ENCODE results near the gene TMEM259.

Gene TMEM259

DNA sequence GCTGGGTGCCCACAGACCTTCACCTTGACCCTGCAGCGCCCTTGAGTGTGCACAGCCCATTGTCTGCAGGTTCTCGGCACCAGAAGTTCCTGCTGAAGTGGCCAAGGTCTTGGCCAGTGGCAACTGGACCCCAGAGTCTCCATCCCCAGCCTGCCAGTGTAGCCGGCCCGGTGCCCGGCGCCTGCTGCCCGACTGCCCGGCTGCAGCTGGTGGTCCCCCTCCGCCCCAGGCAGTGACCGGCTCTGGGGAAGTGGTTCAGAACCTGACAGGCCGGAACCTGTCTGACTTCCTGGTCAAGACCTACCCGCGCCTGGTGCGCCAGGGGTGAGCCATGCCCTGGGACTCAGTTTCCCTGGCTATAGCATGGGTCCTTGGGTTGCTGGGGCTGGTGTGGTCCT is 34.1 kb upstream of the TMEM259 start:
- no peak for DNase-seq

DNA sequence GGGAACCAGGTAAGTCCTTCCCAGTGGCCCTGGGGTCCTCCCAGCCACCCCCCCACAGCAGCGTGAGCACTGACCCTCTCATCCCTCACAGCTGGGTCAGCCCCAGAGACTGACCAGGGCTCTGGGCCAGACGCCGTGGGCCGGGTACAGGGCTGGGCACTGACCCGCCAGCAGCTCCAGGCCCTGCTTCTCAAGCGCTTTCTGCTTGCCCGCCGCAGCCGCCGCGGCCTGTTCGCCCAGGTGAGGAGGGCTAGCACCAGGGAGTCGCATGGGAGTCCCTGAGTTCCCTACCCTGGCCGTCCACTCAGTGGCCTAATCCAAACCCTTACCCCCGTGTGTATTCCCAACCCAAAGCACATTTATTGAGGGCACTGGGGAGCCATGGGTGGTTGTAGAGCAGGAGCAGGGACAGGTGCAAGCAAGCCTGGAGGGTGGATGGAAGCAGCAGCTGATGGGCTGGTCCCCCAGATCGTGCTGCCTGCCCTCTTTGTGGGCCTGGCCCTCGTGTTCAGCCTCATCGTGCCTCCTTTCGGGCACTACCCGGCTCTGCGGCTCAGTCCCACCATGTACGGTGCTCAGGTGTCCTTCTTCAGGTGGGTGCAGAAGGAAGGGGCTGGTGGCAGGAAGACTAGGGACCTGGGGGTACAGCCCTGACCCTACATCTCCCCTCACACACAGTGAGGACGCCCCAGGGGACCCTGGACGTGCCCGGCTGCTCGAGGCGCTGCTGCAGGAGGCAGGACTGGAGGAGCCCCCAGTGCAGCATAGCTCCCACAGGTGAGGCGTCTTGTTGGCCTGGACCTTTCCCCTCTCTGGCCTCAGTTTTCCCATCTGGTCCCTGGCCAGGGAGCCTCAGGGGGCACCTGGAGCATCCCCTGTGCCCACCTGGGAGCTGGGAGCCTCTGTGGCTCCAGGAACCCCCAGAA is 33.4 kb upstream of the TMEM259 start:
- no peak for DNase-seq

DNA sequence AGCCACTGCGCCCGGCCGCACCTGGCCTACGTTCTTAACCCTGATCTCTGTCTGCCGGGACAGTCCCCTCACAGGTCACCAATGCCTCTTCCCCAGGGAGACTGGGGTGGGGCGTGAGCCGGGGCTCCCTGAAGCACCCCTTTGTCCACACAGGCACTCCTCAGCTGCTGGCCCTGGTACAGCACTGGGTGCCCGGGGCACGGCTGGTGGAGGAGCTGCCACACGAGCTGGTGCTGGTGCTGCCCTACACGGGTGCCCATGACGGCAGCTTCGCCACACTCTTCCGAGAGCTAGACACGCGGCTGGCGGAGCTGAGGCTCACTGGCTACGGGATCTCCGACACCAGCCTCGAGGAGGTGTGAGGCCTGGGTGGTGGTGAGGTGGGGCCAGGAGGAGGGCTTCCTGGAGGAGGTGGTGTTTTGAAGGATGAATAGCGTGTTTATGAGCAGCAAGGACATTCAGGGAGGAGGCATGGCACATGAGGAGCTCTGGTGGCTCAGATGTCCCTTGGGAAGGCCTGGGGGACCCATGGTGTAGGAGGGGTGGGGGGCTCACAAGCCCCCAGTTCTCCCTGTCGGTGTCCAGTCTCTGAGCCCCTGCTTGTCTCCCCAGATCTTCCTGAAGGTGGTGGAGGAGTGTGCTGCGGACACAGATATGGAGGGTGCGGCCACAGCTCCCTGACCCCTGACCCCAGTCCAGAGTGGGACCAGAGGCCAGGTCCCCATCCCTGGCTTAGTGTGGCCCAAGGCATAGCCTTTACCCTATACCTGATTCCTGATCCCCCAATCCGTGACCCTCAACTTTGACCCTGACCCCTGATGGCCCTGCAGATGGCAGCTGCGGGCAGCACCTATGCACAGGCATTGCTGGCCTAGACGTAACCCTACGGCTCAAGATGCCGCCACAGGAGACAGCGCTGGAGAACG is 32.5 kb upstream of the TMEM259 start:
- no peak for DNase-seq

DNA sequence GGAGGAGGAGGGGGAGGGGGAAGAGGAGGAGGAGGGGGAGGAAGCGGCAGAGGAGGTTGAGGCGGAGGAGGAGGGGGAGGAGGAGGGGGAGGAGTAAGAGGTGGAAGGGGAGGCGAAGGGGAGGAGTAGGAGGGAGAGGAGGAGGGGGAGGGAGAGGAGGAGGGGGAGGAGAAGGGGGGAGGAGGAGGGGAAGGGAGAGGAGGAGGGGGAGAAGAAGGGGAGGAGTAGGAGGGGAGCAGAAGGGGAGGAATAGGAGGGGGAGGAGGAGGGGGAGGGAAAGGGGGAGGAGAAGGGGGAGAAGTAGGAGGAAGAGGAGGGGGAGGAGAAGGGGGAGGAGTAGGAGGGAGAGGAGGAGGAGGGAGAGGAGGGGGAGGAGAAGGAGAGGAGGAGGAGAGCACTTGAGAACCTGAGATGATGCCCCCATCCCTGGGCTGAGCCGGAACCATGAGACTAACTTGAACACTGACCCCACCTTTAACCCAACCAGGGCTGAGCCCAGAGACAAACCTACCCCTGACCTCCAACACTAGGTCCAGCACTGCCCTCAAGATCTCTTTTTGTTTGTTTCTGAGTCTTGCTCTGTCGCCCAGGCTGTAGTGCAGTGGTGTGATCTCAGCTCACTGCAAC is 31.5 kb upstream of the TMEM259 start:
- DNase-seq: no peak

DNA sequence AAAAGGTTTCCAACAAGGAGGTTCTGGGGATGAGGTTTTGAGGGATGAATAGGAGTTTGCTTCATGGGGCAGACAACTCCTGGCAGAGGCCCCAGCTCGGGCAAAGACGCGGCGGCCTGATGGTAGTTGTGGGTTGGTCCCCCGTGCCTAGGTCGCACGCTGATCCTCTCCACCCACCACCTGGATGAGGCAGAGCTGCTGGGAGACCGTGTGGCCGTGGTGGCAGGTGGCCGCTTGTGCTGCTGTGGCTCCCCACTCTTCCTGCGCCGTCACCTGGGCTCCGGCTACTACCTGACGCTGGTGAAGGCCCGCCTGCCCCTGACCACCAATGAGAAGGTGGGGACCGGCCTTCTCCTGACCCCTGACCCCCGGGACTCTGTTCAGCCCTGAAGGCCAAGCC is 30.9 kb upstream of the TMEM259 start:
- no peak for DNase-seq

DNA sequence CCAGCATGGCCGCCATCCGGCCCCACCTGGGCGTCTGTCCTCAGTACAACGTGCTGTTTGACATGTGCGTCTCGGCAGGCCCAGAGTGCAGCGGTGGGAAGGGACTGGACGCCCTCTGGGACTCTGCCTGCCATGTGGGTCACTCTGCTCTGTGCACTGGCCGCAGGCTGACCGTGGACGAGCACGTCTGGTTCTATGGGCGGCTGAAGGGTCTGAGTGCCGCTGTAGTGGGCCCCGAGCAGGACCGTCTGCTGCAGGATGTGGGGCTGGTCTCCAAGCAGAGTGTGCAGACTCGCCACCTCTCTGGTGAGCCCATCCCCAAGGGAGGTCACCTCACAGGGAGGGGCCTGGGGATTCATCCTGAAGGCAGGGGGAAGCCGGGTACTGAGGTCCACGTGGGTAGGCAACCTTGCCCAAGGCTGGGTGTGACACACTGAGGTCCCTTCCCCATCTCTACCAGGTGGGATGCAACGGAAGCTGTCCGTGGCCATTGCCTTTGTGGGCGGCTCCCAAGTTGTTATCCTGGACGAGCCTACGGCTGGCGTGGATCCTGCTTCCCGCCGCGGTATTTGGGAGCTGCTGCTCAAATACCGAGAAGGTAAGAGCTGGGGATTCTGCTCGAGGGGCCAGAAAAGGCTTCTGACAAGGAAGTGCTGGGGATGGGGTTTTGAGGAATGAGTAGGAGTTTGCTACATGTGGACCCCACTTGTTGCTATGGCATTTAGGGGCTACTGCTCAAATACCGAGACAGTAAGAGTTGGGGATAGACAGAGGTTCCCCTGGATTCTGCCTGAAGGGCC is 30.3 kb upstream of the TMEM259 start:
- no peak for DNase-seq

DNA sequence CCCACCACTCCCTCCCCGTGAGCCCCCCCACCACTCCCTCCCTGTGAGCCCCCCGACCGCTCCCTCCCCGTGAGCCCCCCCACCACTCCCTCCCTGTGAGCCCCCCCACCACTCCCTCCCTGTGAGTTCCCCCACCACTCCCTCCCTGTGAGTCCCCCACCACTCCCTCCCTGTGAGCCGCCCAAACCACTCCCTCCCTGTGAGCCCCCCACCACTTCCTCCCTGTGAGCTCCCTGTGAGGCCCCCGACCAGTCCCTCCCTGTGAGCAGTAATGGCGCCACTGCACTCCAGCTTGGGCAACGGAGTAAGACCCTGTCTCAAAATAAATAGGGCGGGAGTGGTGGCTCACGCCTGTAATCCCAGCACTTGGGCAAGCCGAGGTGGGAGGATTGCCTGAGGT is 28.9 kb upstream of the TMEM259 start:
- DNase-seq: no peak

DNA sequence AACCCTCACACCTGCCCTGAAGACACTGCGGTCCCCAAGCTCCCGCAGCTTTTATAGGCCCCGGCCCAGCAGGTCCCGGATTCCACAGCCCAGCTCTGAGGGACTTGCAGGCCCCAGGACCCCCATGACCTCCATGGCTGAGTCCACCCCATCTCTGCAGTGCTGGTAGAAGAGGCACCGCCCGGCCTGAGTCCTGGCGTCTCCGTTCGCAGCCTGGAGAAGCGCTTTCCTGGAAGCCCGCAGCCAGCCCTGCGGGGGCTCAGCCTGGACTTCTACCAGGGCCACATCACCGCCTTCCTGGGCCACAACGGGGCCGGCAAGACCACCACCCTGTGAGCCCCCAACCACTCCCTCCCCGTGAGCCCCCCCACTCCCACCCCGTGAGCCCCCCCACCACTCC is 28.2 kb upstream of the TMEM259 start:
- no peak for DNase-seq

DNA sequence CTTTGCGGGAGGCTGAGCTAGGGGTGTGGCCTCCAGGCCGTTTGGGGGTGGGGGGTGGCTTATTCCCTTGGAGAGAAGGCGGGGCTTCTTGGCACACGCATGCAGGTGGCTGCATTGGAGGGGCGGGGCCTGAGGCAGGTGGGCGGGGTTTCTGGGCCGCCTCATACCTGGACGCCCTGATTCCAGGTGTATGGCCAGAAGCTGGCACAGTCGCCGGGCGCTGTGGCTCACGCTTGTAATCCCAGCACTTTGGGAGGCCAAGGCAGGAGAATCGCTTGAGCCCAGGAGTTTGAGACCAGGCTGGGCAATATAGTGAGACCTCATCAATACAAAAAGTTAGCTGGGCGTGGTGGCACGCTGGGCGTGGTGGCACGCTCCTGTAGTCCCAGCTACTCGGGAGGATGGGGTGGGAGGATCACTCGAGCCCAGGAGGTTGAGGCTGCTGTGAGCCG is 26.8 kb upstream of the TMEM259 start:
- no peak for DNase-seq

DNA sequence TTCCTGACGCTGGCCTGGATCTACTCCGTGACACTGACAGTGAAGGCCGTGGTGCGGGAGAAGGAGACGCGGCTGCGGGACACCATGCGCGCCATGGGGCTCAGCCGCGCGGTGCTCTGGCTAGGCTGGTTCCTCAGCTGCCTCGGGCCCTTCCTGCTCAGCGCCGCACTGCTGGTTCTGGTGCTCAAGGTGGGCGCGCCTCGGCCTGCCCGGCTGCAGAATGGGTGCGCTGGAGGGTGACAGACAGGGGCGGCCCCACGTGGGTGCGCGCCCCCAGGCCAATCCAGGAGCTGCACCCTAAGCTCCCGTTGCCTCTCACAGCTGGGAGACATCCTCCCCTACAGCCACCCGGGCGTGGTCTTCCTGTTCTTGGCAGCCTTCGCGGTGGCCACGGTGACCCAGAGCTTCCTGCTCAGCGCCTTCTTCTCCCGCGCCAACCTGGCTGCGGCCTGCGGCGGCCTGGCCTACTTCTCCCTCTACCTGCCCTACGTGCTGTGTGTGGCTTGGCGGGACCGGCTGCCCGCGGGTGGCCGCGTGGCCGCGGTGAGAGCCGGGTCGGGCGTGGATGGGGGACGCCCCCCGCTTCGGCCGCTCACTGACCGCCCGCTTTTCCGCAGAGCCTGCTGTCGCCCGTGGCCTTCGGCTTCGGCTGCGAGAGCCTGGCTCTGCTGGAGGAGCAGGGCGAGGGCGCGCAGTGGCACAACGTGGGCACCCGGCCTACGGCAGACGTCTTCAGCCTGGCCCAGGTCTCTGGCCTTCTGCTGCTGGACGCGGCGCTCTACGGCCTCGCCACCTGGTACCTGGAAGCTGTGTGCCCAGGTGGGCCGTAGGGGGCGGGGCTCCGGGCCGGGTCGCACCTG is 26.1 kb upstream of the TMEM259 start:
- no peak for DNase-seq

DNA sequence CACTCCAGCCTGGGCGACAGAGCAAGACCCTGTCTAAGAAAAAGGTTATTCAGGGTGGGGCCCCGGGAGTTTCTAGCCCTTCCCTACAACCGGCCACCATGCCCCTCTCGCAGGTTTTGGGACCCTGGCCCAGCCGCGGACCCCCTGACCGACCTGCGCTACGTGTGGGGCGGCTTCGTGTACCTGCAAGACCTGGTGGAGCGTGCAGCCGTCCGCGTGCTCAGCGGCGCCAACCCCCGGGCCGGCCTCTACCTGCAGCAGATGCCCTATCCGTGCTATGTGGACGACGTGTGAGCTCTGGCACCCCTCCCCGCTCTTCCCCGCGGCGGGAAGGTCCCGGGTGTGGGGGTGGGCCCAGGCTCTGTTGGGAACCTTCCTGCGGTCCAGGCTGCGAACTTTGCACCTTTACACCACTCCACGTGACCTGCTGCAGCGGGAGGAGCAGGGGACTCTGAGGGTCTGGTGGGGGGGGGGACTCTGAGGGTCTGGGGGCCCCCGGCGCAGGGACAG is 25.2 kb upstream of the TMEM259 start:
- DNase-seq: no peak

DNA sequence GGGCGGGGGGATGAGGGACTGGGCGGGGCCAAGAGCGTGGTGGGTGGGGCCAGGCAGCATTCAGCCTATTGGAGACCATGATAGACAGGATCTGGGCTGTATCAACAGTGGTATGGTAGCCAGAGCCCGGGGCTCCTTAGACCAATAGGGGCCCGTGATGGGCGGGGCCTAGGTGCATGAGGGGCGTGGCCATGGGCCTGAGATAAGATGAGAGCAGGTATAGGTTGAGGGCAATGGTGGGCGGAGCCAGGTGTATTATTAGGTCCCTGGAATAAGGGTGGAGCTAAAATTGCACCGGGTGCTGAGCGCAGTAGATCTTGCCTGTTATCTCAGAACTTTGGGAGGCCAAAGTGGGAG is 24.3 kb upstream of the TMEM259 start:
- no peak for DNase-seq

DNA sequence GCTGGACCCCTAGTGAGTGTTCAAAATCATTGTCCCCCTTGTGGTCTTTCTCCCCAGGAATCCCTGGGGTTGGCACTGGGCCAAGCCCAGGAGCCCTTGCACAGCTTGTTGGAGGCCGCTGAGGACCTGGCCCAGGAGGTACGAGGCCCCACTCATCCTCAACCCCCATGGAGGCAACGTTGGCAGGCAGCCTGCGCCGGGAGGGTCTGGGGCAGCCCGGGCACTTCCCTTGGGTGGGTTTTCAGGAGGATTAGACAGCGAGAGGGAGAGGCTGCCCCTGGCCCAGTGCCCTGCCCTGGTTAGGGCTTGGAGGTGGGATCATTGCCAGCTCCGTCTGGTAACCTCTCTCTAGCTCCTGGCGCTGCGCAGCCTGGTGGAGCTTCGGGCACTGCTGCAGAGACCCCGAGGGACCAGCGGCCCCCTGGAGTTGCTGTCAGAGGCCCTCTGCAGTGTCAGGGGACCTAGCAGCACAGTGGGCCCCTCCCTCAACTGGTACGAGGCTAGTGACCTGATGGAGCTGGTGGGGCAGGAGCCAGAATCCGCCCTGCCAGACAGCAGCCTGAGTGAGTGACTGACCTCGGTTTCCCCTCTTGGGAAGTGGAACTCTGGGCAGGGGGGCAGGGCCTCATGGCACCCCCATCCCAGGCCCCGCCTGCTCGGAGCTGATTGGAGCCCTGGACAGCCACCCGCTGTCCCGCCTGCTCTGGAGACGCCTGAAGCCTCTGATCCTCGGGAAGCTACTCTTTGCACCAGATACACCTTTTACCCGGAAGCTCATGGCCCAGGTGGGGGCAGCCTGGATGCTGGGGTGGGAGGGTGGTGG is 22.0 kb upstream of the TMEM259 start:
- DNase-seq: peak; percentile 73

DNA sequence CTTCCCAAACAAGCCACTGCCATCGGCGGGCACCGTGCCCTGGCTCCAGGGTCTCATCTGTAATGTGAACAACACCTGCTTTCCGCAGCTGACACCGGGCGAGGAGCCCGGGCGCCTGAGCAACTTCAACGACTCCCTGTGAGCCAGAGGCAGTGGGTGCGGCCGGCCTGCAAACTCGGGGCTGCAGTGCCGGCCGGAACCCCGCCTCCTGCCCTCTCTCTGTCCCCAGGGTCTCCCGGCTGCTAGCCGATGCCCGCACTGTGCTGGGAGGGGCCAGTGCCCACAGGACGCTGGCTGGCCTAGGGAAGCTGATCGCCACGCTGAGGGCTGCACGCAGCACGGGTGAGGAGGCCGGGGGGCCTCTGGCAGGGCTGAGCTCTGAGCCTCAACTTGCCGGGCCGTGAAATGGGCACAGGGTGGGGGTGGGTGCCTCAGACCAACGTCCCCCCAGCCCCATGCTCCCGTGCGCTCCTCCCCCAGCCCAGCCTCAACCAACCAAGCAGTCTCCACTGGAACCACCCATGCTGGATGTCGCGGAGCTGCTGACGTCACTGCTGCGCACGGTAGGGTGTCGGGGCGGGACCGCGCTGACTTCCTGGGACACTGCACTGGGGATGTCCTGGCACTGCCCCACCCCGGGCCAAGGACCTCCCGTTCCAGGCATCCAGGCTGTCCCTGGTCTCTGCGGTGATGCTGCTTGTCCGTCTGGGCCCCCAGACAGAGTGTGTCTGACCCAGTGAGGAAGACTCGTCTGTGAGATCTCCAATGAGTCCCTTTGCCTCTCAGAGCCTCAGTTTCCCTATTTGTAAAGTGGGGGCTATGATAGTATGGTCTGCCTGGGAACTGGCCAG is 21.1 kb upstream of the TMEM259 start:
- peak; percentile 25 for DNase-seq

DNA sequence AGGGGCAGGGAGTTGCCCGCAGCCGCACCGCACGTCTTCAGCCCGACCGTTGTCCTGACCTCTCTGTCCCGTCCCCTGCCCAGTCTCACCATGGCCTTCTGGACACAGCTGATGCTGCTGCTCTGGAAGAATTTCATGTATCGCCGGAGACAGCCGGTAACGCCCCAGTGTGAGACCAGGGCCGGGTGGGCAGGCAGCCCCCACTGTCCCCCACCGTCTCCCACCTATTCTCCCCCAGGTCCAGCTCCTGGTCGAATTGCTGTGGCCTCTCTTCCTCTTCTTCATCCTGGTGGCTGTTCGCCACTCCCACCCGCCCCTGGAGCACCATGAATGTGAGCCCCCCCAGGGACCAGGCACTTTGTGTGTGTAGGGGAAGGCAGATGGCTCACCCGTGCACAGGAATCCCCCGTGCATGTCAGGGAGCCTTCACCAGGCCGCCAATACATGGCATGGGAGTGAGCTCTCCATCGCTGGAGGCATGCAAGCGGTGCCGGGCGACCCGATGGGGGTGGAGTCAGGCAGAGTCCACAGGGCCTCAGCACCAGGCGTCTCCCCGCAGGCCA is 20.4 kb upstream of the TMEM259 start:
- no peak for DNase-seq

DNA sequence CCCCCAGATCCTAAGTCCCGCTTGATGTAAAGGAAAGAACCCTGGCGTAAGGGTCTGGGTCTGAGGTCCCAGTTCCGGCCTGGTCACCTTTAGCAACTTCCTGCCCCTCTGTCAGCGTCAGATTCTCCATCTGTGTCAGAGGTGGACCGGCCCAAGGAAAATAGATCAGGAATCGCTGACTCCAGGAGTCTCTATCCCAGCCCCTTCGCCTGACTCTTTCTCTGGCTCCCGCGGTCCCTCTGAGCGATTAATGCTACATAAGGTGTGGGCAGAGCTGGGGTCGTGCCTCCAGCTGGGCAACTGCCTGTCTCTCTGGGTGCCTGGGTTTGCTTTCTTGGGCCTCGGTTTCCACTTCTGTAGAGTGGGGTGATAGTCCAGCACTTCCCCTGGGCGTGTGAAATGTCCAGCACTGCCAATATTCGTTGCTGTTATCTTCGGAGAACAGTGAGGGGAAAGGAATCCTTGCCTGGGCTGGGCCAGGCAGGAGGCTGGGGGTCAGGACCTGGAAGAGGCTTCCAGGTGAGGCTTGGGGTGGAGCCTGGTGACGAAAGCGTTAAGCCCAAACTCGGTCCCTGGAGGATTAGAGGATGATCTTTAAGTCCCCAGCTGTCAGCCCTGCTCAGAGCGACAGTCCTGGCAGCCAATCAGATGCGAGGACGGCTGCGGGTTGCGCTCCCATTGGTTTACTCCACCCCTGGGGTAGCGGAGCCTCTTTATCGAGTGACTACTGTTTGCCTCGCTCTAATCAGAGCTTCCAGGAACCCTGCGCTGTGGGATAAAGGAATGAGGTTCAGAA is 19.8 kb upstream of the TMEM259 start:
- peak; percentile 89 for DNase-seq

DNA sequence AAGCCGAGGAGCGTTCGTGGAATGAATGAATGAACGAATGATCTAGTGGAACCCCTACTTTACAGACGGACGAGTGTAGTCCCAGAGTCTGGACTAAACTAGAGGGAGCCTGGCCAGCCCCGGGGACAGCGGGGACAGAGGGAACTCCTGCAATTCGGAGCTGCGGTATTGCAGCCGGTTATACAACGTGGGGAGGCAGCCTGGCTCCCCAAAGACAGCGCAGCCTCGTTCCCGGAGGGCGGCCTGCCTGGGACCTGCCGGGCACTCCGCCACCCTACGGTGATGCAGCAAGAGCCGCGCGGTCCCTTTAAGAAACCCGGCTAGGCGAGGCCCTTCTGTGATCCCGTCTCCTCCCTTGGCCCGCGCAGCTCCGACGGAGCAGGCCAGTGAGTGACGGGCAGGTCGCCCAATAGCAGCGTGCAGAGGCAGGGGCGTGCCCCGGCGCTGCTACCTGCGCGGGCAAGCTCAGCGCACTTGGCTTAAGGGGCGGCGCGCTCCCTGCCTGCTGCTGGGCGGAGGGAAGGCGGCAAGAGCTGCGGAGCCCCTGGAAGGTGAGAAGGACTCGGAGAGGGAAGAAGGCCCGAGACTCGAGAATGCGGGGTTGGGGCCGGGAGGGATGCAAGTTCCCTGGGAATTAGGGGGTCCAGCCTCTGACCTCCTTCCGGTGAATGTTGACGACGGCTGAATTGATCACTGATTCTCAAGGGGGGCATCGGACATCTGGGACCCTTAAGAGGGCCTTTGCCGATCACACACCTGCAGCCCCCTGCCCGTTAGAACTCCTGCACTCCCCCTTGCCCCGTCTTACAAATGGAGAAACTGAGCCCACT is 18.9 kb upstream of the TMEM259 start, which contains the start of gene ABCA7:
ABCA7 (plus strand) TSS at position 462 of the 830 bp plus-strand sequence. CDS start 1,255 bp downstream, outside the sequence.
- DNase-seq: peak; percentile 94

All from NCI-H446 treated with DMSO at 0.1 percent for 48 hours (cell line).